AG09319 (cell line): Measurements from ENCODE around the gene KLF15.
"Not testable (repeated sequence)": the region's sequence is repeated elsewhere in the genome, so short reads cannot be mapped to it uniquely, and the experiment has no call there.

ENCODE experiments used
- DNase-seq: peaks from one replicate; pipeline ENCODE4 v3.0.0-alpha.2; 2010; ENCODE audit warnings: low read depth; ENCODE audit errors: extremely low read depth
- TF ChIP-seq, protein P1 (sequence below): IDR thresholded peaks from 2 replicates; pipeline ENCODE4 v1.5.1; 2011; ENCODE audit warnings: low read depth, mild to moderate bottlenecking, inconsistent platforms, low read length, moderate library complexity

KLF15 gene

DNA sequence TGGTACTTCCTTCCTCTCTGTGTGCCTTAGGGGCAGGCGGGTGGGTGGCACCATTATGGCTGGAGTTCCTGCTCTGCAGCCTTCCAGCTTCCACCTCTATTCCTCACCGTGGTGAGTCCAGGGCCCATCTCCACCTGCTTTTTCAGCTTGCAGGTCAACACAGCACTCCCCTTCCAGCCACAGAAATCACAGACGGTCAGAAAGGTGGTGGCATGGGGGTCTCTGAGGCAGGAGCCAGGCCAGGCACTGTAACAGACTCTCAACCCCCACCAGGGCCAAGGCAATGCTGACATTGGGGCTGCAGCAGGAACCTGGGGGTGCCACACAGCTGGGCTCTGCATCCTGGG, 16.6 kb downstream of the KLF15 start:
- DNase-seq = no peak
- TF ChIP-seq, protein P1, sequence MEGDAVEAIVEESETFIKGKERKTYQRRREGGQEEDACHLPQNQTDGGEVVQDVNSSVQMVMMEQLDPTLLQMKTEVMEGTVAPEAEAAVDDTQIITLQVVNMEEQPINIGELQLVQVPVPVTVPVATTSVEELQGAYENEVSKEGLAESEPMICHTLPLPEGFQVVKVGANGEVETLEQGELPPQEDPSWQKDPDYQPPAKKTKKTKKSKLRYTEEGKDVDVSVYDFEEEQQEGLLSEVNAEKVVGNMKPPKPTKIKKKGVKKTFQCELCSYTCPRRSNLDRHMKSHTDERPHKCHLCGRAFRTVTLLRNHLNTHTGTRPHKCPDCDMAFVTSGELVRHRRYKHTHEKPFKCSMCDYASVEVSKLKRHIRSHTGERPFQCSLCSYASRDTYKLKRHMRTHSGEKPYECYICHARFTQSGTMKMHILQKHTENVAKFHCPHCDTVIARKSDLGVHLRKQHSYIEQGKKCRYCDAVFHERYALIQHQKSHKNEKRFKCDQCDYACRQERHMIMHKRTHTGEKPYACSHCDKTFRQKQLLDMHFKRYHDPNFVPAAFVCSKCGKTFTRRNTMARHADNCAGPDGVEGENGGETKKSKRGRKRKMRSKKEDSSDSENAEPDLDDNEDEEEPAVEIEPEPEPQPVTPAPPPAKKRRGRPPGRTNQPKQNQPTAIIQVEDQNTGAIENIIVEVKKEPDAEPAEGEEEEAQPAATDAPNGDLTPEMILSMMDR = no peak

DNA sequence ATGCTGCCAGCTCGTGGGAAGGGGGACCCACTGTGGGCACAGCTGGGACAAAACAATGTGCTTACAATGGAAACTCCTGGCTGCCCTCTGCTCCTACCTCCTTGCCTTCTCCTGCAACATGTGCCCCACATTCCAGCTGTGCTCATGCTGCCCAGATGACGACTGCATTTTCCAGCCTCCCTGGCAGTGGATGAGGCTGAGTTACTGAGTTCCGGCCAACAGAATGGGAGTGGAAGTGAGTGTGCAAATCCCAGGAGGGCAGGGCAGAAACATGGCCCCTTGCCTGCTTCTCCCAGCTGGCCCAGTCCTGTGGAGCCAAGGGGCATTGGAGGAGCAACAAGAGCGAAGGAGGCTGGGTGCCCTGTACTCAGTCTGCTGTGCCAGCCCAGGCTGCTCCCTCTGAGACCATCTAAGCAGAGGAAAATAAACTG, 17.1 kb downstream of the KLF15 start:
- DNase-seq = no peak

DNA sequence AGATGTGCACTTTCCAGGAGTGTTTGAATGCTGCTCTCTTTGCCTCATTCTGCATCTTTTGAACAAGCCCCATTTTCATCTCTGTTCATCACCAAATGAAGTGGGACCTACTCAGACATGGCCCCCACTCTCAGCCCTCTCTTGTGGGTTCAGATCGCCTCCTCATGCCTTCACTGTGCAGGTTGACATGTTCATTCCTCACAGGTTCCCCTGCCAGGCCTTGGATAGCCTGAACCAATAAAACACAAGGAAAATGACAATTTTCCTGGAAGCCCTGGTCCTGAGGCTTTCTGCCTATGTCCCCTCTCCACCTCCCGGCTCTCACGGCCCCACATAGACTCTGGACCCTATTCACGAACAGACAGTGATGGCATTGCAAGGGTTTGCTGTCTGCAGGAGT, 17.7 kb downstream of the KLF15 start:
- TF ChIP-seq, protein P1 = no peak
- DNase-seq = no peak

More for the DNA sequence above, 17.1 kb downstream of the KLF15 start:
- TF ChIP-seq, protein P1 = no peak

DNA sequence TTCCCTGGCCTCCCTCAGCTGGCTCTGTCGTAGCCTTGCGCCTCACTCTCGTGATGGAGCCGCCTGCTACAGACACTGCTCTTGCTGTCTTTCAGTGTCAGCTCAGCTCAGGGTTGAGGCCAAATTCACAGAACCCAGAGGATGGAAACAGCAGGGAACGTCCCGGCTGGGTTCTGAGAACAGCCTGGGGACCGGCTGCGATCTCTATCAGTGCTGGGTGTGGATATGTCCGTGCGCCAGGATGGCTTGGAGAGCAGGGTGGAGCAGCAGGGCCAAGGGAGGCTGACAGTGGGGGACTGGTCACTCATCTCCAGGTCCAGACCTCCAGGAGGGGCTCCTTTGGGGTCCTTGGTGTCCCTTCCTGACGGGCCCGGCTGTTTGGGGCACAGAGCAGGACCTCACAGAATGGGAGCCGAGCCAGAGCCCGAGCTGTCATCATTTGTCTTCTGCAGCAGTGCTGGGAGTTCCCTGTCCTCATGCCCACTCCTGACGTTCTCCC, 18.4 kb downstream of the KLF15 start:
- DNase-seq = no peak
- TF ChIP-seq, protein P1 = no peak

DNA sequence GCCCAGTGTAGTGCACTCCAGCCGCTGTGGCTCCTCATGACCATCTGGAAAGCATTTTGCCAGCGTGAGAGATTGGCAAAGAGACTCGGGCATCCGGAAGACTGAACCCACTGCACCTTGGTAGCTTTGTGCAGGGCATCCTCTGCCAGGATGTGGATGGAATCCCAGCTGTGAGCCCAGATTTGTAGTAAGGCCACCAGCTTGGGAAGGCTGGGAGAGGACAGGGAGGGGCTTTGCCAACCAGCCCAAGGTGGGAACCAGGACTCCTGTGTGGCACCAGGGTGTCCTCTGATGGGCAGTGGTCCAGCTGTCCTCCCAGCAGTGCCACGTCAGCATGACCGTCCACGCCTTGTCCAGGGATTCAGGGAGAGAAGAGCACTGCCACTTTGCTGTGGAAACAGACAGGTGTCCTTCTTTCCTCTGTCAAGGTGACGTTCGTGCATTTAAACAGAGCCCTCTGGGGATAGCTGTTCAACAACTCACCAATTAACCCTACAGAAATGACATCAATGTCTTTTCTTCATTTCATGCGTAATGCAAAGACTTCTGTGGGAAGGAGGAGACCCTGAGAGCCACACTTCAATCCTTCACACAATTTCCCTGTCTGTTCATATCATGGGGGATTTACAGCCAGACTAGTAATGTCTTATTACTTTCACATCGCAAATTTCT, 19.1 kb downstream of the KLF15 start:
- no peak for DNase-seq
- TF ChIP-seq, protein P1 = no peak

DNA sequence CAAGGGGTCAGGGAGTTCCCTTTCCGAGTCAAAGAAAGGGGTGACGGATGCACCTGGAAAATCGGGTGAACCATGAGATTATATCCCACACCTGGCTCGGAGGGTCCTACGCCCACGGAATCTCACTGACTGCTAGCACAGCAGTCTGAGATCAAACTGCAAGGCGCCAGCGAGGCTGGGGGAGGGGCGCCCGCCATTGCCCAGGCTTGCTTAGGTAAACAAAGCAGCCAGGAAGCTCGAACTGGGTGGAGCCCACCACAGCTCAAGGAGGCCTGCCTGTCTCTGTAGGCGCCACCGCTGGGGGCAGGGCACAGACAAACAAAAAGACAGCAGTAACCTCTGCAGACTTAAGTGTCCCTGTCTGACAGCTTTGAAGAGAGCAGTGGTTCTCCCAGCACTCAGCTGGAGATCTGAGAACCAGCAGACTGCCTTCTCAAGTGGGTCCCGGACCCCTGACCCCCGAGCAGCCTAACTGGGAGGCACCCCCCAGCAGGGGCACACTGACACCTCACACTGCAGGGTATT, 25.3 kb downstream of the KLF15 start:
- DNase-seq = not testable (repeated sequence)

DNA sequence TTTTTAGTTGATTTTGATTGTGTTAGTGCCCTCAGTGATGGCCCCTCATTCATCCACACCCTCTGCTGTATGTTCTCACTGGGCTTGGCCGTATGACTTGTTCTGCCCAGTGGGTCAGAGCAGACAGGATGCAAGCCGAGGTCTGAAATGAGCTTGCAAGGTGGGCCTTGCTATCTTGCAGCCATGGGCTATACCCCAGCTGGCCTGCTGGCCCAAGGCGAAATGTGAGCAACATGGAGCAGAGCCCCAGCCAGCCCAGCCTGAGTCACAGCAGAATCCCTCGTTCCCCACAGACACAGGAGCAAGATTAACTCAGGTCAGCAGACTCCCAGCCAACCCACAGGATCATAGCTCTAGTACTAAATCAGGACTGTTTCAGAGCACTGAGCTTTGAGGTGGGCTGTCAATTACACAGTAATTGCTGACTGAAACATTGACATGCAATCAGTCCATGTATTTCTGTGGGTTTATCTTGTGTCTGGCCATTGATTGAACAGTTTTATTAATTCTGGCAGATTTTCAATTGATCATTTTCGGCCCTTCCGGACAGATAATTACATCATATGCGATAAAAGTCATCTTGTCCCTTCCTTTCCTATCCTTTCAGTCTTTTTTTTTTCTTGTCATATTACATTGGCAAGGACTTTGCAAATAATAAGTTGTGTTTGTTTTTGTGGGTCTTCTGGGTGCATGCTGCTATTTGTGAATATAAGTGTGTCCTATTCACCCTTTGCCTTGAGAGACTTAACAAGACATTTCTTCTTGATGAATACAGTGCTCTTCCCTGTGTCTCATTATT, 27.1 kb downstream of the KLF15 start:
- TF ChIP-seq, protein P1 = no peak
- DNase-seq = no peak
